Activated naive CD4-positive, alpha-beta T cell treated with anti-CD3 and anti-CD28 coated beads, Interleukin-2, amount 10 ng/mL, durations not matched to agents 5 hours and 36 hours (primary cell): ENCODE data around the gene CNTRL. TPM values are rescaled to one million over a fixed set of nuclear protein-coding genes. Genes with fewer than 3 reads are reported as not detected.

ENCODE experiments used
- total RNA-seq, 2 experiments: library from RNA; stranded (reverse); gene quantifications; one replicate each; pipeline ENCODE4 v1.2.3, GENCODE V29; 2021

CNTRL gene, protein sequence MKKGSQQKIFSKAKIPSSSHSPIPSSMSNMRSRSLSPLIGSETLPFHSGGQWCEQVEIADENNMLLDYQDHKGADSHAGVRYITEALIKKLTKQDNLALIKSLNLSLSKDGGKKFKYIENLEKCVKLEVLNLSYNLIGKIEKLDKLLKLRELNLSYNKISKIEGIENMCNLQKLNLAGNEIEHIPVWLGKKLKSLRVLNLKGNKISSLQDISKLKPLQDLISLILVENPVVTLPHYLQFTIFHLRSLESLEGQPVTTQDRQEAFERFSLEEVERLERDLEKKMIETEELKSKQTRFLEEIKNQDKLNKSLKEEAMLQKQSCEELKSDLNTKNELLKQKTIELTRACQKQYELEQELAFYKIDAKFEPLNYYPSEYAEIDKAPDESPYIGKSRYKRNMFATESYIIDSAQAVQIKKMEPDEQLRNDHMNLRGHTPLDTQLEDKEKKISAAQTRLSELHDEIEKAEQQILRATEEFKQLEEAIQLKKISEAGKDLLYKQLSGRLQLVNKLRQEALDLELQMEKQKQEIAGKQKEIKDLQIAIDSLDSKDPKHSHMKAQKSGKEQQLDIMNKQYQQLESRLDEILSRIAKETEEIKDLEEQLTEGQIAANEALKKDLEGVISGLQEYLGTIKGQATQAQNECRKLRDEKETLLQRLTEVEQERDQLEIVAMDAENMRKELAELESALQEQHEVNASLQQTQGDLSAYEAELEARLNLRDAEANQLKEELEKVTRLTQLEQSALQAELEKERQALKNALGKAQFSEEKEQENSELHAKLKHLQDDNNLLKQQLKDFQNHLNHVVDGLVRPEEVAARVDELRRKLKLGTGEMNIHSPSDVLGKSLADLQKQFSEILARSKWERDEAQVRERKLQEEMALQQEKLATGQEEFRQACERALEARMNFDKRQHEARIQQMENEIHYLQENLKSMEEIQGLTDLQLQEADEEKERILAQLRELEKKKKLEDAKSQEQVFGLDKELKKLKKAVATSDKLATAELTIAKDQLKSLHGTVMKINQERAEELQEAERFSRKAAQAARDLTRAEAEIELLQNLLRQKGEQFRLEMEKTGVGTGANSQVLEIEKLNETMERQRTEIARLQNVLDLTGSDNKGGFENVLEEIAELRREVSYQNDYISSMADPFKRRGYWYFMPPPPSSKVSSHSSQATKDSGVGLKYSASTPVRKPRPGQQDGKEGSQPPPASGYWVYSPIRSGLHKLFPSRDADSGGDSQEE (N-terminal part only)
- total RNA-seq: 10 to 100 TPM; 84.5 to 86.4 TPM

GRCh38 chr9:121074370-121075250 is at the start of gene CNTRL:
TSS of gene CNTRL (plus strand) at chr9:121074955. CDS start at chr9:121088327, 13,372 bp downstream.

DNA sequence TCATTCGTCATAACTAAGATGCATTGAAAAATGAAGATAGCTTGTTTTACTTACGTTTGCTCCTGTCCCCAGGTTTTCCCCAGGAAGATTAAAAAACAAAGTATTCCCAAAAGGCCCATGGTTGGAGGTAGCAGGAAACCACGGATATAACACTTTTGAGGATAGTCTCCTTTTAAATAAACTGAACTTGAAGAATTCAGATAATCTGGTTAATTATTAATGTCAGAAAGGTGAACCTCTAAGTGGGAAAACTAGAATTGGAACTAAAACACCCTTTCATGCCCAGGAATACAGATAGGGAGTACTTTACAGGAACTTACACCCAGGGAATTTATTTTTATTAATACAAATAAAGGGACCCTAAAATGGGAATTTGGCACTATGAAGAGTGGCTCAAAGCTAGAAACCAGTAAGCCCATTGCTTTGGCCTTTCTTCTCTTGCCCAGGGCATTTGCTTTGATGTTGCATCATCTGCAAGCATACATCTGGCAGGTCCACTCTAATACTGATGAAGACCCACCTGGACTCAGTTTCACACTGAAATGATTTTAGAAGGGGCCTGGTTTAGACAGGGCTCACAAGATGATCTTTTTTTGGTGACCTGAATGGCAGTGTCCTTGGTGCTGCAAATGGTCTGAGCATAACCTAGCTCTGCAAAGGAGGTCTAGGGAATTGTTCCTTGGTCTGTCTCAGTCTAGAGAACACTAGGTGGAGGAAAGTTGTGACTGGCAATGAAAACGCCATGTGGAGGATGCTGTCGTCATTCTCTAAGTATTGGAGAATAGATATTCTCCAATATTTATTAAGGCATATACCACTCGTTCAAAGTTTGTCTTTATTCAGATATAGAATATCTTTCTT is 24.4 kb upstream of the CNTRL start, which contains the start of gene C5:
C5 (minus strand) TSS at position 148 of the 861 bp plus-strand sequence; CDS start at position 119, 29 bp downstream.

GRCh38 chr9:121201738-121202533 is 127.2 kb downstream of the CNTRL start, which contains the start of gene RAB14:
TSS of gene RAB14 (minus strand) at chr9:121201869. CDS start at chr9:121193412, 8,457 bp downstream.

Other genes starting within 250 kb of the CNTRL start
- gene PSMD5, start 232.0 kb upstream of the CNTRL start, total RNA-seq: 10 to 100 TPM; 41.7 to 50.4 TPM
- 100 to 1,000 TPM; 310 to 311 TPM for gene PHF19, start 197.8 kb upstream of the CNTRL start, total RNA-seq
- gene TRAF1, start 148.2 kb upstream of the CNTRL start, total RNA-seq: 10 to 100 TPM; 76.4 to 77.1 TPM
- 1 to 10 TPM; 1.6 to 1.8 TPM for gene C5, start 24.7 kb upstream of the CNTRL start, total RNA-seq
- 10 to 100 TPM; 56.7 to 60.6 TPM for gene RAB14, start 126.9 kb downstream of the CNTRL start, total RNA-seq
- gene GSN, start 193.2 kb downstream of the CNTRL start, total RNA-seq: 1 to 10 TPM; 2.5 to 3.7 TPM